MM.1S (cell line): ENCODE measurements around the gene TCF25.

Experiments
- DNase-seq: peaks from one replicate; pipeline ENCODE4 v3.0.0-alpha.2; 2015
- H2AFZ ChIP-seq: fragments of 300-600 bp; sonication (generic); 2 replicates; pipeline ENCODE4 v1.6.0; 2016; ENCODE audit warnings: antibody characterized with exemption, low read length
- H3F3A ChIP-seq: fragments of 300-600 bp; sonication (generic); 2 replicates; pipeline ENCODE4 v1.6.1; 2016; ENCODE audit warnings: mild to moderate bottlenecking, antibody characterized with exemption, low read length, moderate library complexity, mixed read lengths; ENCODE audit not compliant: insufficient read depth
- H3K27ac ChIP-seq: fragments of 300-600 bp; sonication (generic); 2 replicates; pipeline ENCODE4 v1.5.1; 2016; ENCODE audit warnings: mild to moderate bottlenecking, low read length
- H3K27me3 ChIP-seq: fragments of 300-600 bp; sonication (generic); replicated peaks from 2 replicates; pipeline ENCODE4 v1.6.0; 2016; ENCODE audit warnings: low read length; ENCODE audit not compliant: insufficient read depth
- H3K36me3 ChIP-seq: fragments of 300-600 bp; sonication (generic); replicated peaks from 2 replicates; pipeline ENCODE4 v1.6.1; 2016; ENCODE audit warnings: mild to moderate bottlenecking, low read length, mixed read lengths; ENCODE audit not compliant: insufficient read depth
- H3K4me1 ChIP-seq: fragments of 300-600 bp; sonication (generic); 2 replicates; pipeline ENCODE4 v1.6.1; 2016; ENCODE audit warnings: low read length, mixed read lengths
- H3K4me2 ChIP-seq: fragments of 300-600 bp; sonication (generic); 2 replicates; pipeline ENCODE4 v1.6.0; 2016; ENCODE audit warnings: low read depth, low read length
- H3K4me3 ChIP-seq: fragments of 300-600 bp; sonication (generic); 2 replicates; pipeline ENCODE4 v1.5.1; 2016; ENCODE audit warnings: low read length, mixed read lengths
- H3K79me2 ChIP-seq: fragments of 300-600 bp; sonication (generic); 2 replicates; pipeline ENCODE4 v1.6.1; 2016; ENCODE audit warnings: mixed run types, low read length, mixed read lengths
- H3K9ac ChIP-seq: fragments of 300-600 bp; sonication (generic); 2 replicates; pipeline ENCODE4 v1.6.1; 2016; ENCODE audit warnings: low read length, mixed read lengths
- H3K9me2 ChIP-seq: fragments of 300-600 bp; sonication (generic); replicated peaks from 2 replicates; pipeline ENCODE4 v1.6.1; 2016; ENCODE audit warnings: mild to moderate bottlenecking, low read length, mixed read lengths; ENCODE audit not compliant: insufficient read depth
- H3K9me3 ChIP-seq: fragments of 300-600 bp; sonication (generic); replicated peaks from 2 replicates; pipeline ENCODE4 v1.6.1; 2016; ENCODE audit warnings: mild to moderate bottlenecking, low read length, mixed read lengths; ENCODE audit not compliant: insufficient read depth
- H4K20me1 ChIP-seq: fragments of 300-600 bp; sonication (generic); 2 replicates; pipeline ENCODE4 v1.6.1; 2016; ENCODE audit warnings: mild to moderate bottlenecking, low read length, moderate library complexity, mixed read lengths; ENCODE audit not compliant: insufficient read depth
- EZH2 ChIP-seq: fragments of 300-600 bp; sonication (generic); optimal IDR thresholded peaks from 2 replicates; pipeline ENCODE3; 2017; ENCODE audit warnings: low read depth, mild to moderate bottlenecking, antibody characterized with exemption, low read length, mixed read lengths
- EZH2phosphoT487 ChIP-seq: fragments of 300-600 bp; sonication (generic); IDR thresholded peaks from 2 replicates; pipeline ENCODE4 v1.6.1; 2018; ENCODE audit warnings: antibody characterized with exemption, low read length
- TF ChIP-seq, protein P1 (sequence below): fragments of 300-600 bp; sonication (generic); IDR thresholded peaks from 2 replicates; pipeline ENCODE4 v1.5.1; 2016; ENCODE audit warnings: antibody characterized with exemption, low read length, mixed read lengths

Gene TCF25

DNA sequence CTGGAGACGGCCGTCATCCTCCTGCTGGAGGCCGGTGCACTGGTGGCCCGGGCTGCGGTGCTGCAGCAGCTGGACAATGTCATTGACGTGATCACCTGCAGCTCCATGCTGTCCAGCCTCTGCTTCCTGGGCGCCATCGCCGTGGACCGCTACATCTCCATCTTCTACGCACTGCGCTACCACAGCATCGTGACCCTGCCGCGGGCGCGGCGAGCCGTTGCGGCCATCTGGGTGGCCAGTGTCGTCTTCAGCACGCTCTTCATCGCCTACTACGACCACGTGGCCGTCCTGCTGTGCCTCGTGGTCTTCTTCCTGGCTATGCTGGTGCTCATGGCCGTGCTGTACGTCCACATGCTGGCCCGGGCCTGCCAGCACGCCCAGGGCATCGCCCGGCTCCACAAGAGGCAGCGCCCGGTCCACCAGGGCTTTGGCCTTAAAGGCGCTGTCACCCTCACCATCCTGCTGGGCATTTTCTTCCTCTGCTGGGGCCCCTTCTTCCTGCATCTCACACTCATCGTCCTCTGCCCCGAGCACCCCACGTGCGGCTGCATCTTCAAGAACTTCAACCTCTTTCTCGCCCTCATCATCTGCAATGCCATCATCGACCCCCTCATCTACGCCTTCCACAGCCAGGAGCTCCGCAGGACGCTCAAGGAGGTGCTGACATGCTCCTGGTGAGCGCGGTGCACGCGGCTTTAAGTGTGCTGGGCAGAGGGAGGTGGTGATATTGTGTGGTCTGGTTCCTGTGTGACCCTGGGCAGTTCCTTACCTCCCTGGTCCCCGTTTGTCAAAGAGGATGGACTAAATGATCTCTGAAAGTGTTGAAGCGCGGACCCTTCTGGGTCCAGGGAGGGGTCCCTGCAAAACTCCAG lies 46.4 kb downstream of the TCF25 start:
- Histone ChIP-seq H3K27me3 (peaks cover 23% of the 10 kb centered on the region), H3K9me3 (no peaks in the 10 kb centered on the region), H2AFZ (no peak overlapping the region), H3K4me1 (peaks cover 6% of the 10 kb centered on the region; the same call in 1 of the 2 replicates), H3K27ac (no peak overlapping the region), H3F3A (peaks cover 7% of the 10 kb centered on the region), H3K4me2 (no peak overlapping the region), H3K9ac (no peak overlapping the region), H3K36me3 (no peaks in the 10 kb centered on the region), H3K9me2 (no peaks in the 10 kb centered on the region), H4K20me1 (no peaks in the 10 kb centered on the region), H3K79me2 (no peaks in the 10 kb centered on the region), H3K4me3 (no peak overlapping the region)
- no peak for DNase-seq
- TF ChIP-seq EZH2 = no peak
- TF ChIP-seq EZH2phosphoT487 = no peak
- TF ChIP-seq, protein P1, sequence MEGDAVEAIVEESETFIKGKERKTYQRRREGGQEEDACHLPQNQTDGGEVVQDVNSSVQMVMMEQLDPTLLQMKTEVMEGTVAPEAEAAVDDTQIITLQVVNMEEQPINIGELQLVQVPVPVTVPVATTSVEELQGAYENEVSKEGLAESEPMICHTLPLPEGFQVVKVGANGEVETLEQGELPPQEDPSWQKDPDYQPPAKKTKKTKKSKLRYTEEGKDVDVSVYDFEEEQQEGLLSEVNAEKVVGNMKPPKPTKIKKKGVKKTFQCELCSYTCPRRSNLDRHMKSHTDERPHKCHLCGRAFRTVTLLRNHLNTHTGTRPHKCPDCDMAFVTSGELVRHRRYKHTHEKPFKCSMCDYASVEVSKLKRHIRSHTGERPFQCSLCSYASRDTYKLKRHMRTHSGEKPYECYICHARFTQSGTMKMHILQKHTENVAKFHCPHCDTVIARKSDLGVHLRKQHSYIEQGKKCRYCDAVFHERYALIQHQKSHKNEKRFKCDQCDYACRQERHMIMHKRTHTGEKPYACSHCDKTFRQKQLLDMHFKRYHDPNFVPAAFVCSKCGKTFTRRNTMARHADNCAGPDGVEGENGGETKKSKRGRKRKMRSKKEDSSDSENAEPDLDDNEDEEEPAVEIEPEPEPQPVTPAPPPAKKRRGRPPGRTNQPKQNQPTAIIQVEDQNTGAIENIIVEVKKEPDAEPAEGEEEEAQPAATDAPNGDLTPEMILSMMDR = no peak

DNA sequence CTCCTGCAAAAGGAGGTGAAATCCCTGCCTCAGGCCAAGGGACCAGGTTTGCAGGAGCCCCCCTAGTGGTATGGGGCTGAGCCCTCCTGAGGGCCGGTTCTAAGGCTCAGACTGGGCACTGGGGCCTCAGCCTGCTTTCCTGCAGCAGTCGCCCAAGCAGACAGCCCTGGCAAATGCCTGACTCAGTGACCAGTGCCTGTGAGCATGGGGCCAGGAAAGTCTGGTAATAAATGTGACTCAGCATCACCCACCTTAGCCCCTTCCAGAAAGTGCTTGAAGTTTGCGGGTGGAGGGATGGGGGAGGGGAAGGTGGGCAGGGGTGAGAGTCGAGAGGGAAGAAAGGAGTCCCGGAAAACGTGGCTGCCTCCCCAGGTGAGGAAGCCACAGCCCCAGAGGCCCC lies 47.3 kb downstream of the TCF25 start:
- Histone ChIP-seq H3K27me3 (peaks cover 26% of the 10 kb centered on the region), H4K20me1 (no peaks in the 10 kb centered on the region), H3F3A (peaks cover 7% of the 10 kb centered on the region), H3K9me2 (no peaks in the 10 kb centered on the region), H3K36me3 (no peaks in the 10 kb centered on the region), H2AFZ (no peak overlapping the region), H3K4me2 (no peak overlapping the region), H3K27ac (no peak overlapping the region), H3K9ac (no peak overlapping the region), H3K79me2 (no peaks in the 10 kb centered on the region), H3K4me1 (peaks cover 6% of the 10 kb centered on the region; the same call in 1 of the 2 replicates), H3K9me3 (no peaks in the 10 kb centered on the region), H3K4me3 (no peak overlapping the region)
- TF ChIP-seq EZH2phosphoT487 = no peak
- DNase-seq = no peak

DNA sequence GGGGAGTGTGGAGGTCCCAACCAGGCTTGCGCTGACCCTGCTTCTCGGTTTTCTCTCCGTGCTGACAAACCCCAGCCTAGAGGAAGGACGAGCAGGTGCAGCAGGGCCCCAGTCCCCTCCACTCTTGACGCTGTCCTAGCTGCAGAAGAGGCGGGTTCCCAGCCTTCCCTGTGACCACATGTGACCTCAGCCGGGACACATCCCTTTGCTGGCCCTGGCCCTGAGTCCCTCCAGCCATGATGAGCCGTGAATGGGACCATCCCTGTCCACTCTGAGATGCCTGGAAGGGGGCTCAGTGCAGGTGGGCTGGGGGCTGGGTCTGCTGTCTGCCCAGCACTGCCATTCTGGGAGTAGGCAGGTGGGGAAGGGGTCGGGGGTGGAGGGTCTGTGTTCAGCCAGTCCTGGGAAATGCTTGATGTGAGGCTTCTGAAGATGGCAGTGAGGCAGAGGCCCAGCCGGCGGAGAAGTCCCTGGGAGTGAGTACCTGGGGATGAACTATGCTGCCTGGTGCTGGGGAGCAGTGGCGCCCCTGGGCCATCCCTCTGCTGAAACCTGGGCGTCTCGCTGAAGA lies 47.8 kb downstream of the TCF25 start:
- Histone ChIP-seq H3K4me2 (no peak overlapping the region), H3K4me1 (peaks cover 6% of the 10 kb centered on the region; the same call in 1 of the 2 replicates), H3K27me3 (peaks cover 26% of the 10 kb centered on the region), H3K79me2 (no peaks in the 10 kb centered on the region), H3F3A (peaks cover 7% of the 10 kb centered on the region), H3K9me3 (no peaks in the 10 kb centered on the region), H3K36me3 (no peaks in the 10 kb centered on the region), H3K9ac (no peak overlapping the region), H4K20me1 (no peaks in the 10 kb centered on the region), H3K4me3 (no peak overlapping the region), H2AFZ (no peak overlapping the region), H3K9me2 (no peaks in the 10 kb centered on the region), H3K27ac (no peak overlapping the region)
- DNase-seq = no peak
- TF ChIP-seq, protein P1 = no peak
- no peak for TF ChIP-seq EZH2phosphoT487
- TF ChIP-seq EZH2 = no peak
